ENCODE measurements around the gene LTBP1.

The LTBP1 gene

GRCh38 chr2:33375054-33375453 lies 428.3 kb downstream of the LTBP1 start:
- Histone ChIP-seq H3K14ac (ENCODE audit: low read length) (no peak overlapping the region), H3K27me3 (ENCODE audit: insufficient read depth, low read length) (no peaks in the 10 kb centered on the region), H3K18ac (ENCODE audit: low read length) (no peak overlapping the region), H3K27ac (ENCODE audit: low read depth, low read length) (no peak overlapping the region), H3K79me2 (ENCODE audit: control insufficient read depth, insufficient read depth, low read length, poor library complexity) (no peaks in the 10 kb centered on the region), H4K91ac (ENCODE audit: low read depth, low read length) (no peak overlapping the region), H2BK120ac (ENCODE audit: insufficient read depth, low read length, poor library complexity) (no peak overlapping the region), H2BK5ac (ENCODE audit: low read depth, low read length, poor library complexity) (no peak overlapping the region), H2AFZ (ENCODE audit: insufficient read depth, low read length, poor library complexity) (no peak overlapping the region), H2BK12ac (ENCODE audit: low read length) (no peak overlapping the region), H3K4me2 (ENCODE audit: low read length) (no peak overlapping the region), H2AK5ac (ENCODE audit: low read length) (no peak overlapping the region), H3K4me3 (ENCODE audit: low read depth, low read length) (no peak overlapping the region), H3K4me1 (ENCODE audit: control insufficient read depth in 1 of 2, insufficient read depth in 2 of 2, low read length in 2 of 2) (peaks cover 0 to 2% of the 10 kb centered on the region in 2 experiments), H3K9me3 (ENCODE audit: insufficient read depth, low read depth, low read length) (no peaks in the 10 kb centered on the region), H3K79me1 (ENCODE audit: low read length) (no peaks in the 10 kb centered on the region), H3K4ac (ENCODE audit: low read depth, low read length) (no peak overlapping the region), H4K12ac (ENCODE audit: low read depth, low read length) (no peak overlapping the region), H3K23ac (ENCODE audit: low read length) (no peak overlapping the region), H3K36me3 (ENCODE audit: control insufficient read depth in 1 of 2, insufficient read depth in 2 of 2, low read length in 2 of 2) (no peaks in the 10 kb centered on the region), H4K8ac (ENCODE audit: low read depth, low read length) (no peak overlapping the region), H3K9ac (ENCODE audit: low read length) (no peak overlapping the region)
- no peak for DNase-seq
- no CpG with 5 or more reads among the region's 7 CpGs for WGBS (ENCODE audit: extremely low coverage, insufficient coverage, insufficient read length)

GRCh38 chr2:33377048-33377447 lies 430.3 kb downstream of the LTBP1 start:
- Histone ChIP-seq H2BK12ac (ENCODE audit: low read length) (no peak overlapping the region), H3K4me1 (ENCODE audit: control insufficient read depth in 1 of 2, insufficient read depth in 2 of 2, low read length in 2 of 2) (peaks cover 0 to 2% of the 10 kb centered on the region in 2 experiments), H4K91ac (ENCODE audit: low read depth, low read length) (no peak overlapping the region), H3K79me2 (ENCODE audit: control insufficient read depth, insufficient read depth, low read length, poor library complexity) (no peaks in the 10 kb centered on the region), H2AFZ (ENCODE audit: insufficient read depth, low read length, poor library complexity) (no peak overlapping the region), H3K4me2 (ENCODE audit: low read length) (no peak overlapping the region), H3K14ac (ENCODE audit: low read length) (no peak overlapping the region), H3K4me3 (ENCODE audit: low read depth, low read length) (no peak overlapping the region), H2BK5ac (ENCODE audit: low read depth, low read length, poor library complexity) (no peak overlapping the region), H3K27me3 (ENCODE audit: insufficient read depth, low read length) (no peaks in the 10 kb centered on the region), H3K27ac (ENCODE audit: low read depth, low read length) (no peak overlapping the region), H4K8ac (ENCODE audit: low read depth, low read length) (no peak overlapping the region), H2BK120ac (ENCODE audit: insufficient read depth, low read length, poor library complexity) (no peak overlapping the region), H3K4ac (ENCODE audit: low read depth, low read length) (no peak overlapping the region), H3K36me3 (ENCODE audit: control insufficient read depth in 1 of 2, insufficient read depth in 2 of 2, low read length in 2 of 2) (no peaks in the 10 kb centered on the region), H2AK5ac (ENCODE audit: low read length) (no peak overlapping the region), H3K18ac (ENCODE audit: low read length) (no peak overlapping the region), H3K9me3 (ENCODE audit: insufficient read depth, low read depth, low read length) (no peaks in the 10 kb centered on the region), H3K9ac (ENCODE audit: low read length) (no peak overlapping the region), H4K12ac (ENCODE audit: low read depth, low read length) (no peak overlapping the region), H3K79me1 (ENCODE audit: low read length) (no peaks in the 10 kb centered on the region), H3K23ac (ENCODE audit: low read length) (no peak overlapping the region)
- no peak for DNase-seq
- WGBS (ENCODE audit: extremely low coverage, insufficient coverage, insufficient read length) = no CpG with 5 or more reads among the region's 6 CpGs

- no peaks in the 10 kb centered on the region for H3K27me3 ChIP-seq (ENCODE audit: insufficient read depth, low read length)
- H3K27ac ChIP-seq (ENCODE audit: low read depth, low read length) = no peak overlapping the region
- no peak overlapping the region for H3K18ac ChIP-seq (ENCODE audit: low read length)
- H3K4me1 ChIP-seq (ENCODE audit: control insufficient read depth in 1 of 2, insufficient read depth in 2 of 2, low read length in 2 of 2) = peaks cover 0 to 2% of the 10 kb centered on the region in 2 experiments
- no peak overlapping the region for H4K91ac ChIP-seq (ENCODE audit: low read depth, low read length)
- no peak overlapping the region for H4K12ac ChIP-seq (ENCODE audit: low read depth, low read length)
- no CpG with 5 or more reads among the region's 4 CpGs for WGBS (ENCODE audit: extremely low coverage, insufficient coverage, insufficient read length)
- no peaks in the 10 kb centered on the region for H3K79me2 ChIP-seq (ENCODE audit: control insufficient read depth, insufficient read depth, low read length, poor library complexity)
- H3K9ac ChIP-seq (ENCODE audit: low read length) = no peak overlapping the region
- no peak overlapping the region for H2BK5ac ChIP-seq (ENCODE audit: low read depth, low read length, poor library complexity)
- no peak overlapping the region for H2BK12ac ChIP-seq (ENCODE audit: low read length)
- H2AK5ac ChIP-seq (ENCODE audit: low read length) = no peak overlapping the region
- no peak overlapping the region for H3K14ac ChIP-seq (ENCODE audit: low read length)
- no peaks in the 10 kb centered on the region for H3K79me1 ChIP-seq (ENCODE audit: low read length)
- H4K8ac ChIP-seq (ENCODE audit: low read depth, low read length) = no peak overlapping the region
- H3K4me3 ChIP-seq (ENCODE audit: low read depth, low read length) = no peak overlapping the region
- no peaks in the 10 kb centered on the region for H3K36me3 ChIP-seq (ENCODE audit: control insufficient read depth in 1 of 2, insufficient read depth in 2 of 2, low read length in 2 of 2)
- no peak for DNase-seq
- H3K9me3 ChIP-seq (ENCODE audit: insufficient read depth, low read depth, low read length) = no peaks in the 10 kb centered on the region
- no peak overlapping the region for H3K23ac ChIP-seq (ENCODE audit: low read length)
- H3K4ac ChIP-seq (ENCODE audit: low read depth, low read length) = no peak overlapping the region
- H2AFZ ChIP-seq (ENCODE audit: insufficient read depth, low read length, poor library complexity) = no peak overlapping the region
- no peak overlapping the region for H2BK120ac ChIP-seq (ENCODE audit: insufficient read depth, low read length, poor library complexity)
- H3K4me2 ChIP-seq (ENCODE audit: low read length) = no peak overlapping the region
Observed at GRCh38 chr2:33378556-33379210, 431.9 kb downstream of the LTBP1 start.

- H3K79me2 ChIP-seq (ENCODE audit: control insufficient read depth, insufficient read depth, low read length, poor library complexity) = no peaks in the 10 kb centered on the region
- no peak overlapping the region for H3K9ac ChIP-seq (ENCODE audit: low read length)
- no peak overlapping the region for H2BK120ac ChIP-seq (ENCODE audit: insufficient read depth, low read length, poor library complexity)
- H3K14ac ChIP-seq (ENCODE audit: low read length) = no peak overlapping the region
- no peaks in the 10 kb centered on the region for H3K27me3 ChIP-seq (ENCODE audit: insufficient read depth, low read length)
- H3K18ac ChIP-seq (ENCODE audit: low read length) = no peak overlapping the region
- H3K79me1 ChIP-seq (ENCODE audit: low read length) = no peaks in the 10 kb centered on the region
- no peak overlapping the region for H2BK12ac ChIP-seq (ENCODE audit: low read length)
- no peak overlapping the region for H3K23ac ChIP-seq (ENCODE audit: low read length)
- H4K8ac ChIP-seq (ENCODE audit: low read depth, low read length) = no peak overlapping the region
- H3K4ac ChIP-seq (ENCODE audit: low read depth, low read length) = no peak overlapping the region
- H3K9me3 ChIP-seq (ENCODE audit: insufficient read depth, low read depth, low read length) = no peaks in the 10 kb centered on the region
- no peak overlapping the region for H3K27ac ChIP-seq (ENCODE audit: low read depth, low read length)
- peak in 1 of 2 donors; percentile 67 for DNase-seq
- no peak overlapping the region for H4K91ac ChIP-seq (ENCODE audit: low read depth, low read length)
- H3K36me3 ChIP-seq (ENCODE audit: control insufficient read depth in 1 of 2, insufficient read depth in 2 of 2, low read length in 2 of 2) = no peaks in the 10 kb centered on the region
- no peak overlapping the region for H2AK5ac ChIP-seq (ENCODE audit: low read length)
- H2BK5ac ChIP-seq (ENCODE audit: low read depth, low read length, poor library complexity) = no peak overlapping the region
- H3K4me1 ChIP-seq (ENCODE audit: control insufficient read depth in 1 of 2, insufficient read depth in 2 of 2, low read length in 2 of 2) = peaks cover 0 to 4% of the 10 kb centered on the region in 2 experiments
- no CpG with 5 or more reads among the region's 8 CpGs for WGBS (ENCODE audit: extremely low coverage, insufficient coverage, insufficient read length)
- no peak overlapping the region for H4K12ac ChIP-seq (ENCODE audit: low read depth, low read length)
- no peak overlapping the region for H3K4me3 ChIP-seq (ENCODE audit: low read depth, low read length)
- no peak overlapping the region for H3K4me2 ChIP-seq (ENCODE audit: low read length)
- H2AFZ ChIP-seq (ENCODE audit: insufficient read depth, low read length, poor library complexity) = no peak overlapping the region
Observed at GRCh38 chr2:33380001-33380609, 433.4 kb downstream of the LTBP1 start.
